Measurements from ENCODE around the gene MTFMT.

The MTFMT gene

GRCh38 chr15:65067645-65068402 lies 38.4 kb upstream of the MTFMT start, which contains the start of gene RASL12:
RASL12 (minus strand) TSS chr15:65067991; CDS start chr15:65067835, 156 bp downstream.
- TF ChIP-seq, protein P1, sequence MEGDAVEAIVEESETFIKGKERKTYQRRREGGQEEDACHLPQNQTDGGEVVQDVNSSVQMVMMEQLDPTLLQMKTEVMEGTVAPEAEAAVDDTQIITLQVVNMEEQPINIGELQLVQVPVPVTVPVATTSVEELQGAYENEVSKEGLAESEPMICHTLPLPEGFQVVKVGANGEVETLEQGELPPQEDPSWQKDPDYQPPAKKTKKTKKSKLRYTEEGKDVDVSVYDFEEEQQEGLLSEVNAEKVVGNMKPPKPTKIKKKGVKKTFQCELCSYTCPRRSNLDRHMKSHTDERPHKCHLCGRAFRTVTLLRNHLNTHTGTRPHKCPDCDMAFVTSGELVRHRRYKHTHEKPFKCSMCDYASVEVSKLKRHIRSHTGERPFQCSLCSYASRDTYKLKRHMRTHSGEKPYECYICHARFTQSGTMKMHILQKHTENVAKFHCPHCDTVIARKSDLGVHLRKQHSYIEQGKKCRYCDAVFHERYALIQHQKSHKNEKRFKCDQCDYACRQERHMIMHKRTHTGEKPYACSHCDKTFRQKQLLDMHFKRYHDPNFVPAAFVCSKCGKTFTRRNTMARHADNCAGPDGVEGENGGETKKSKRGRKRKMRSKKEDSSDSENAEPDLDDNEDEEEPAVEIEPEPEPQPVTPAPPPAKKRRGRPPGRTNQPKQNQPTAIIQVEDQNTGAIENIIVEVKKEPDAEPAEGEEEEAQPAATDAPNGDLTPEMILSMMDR (IDR thresholded peaks at IDR 0.05; ENCODE audit: insufficient read depth, low read length, missing control alignments) = no peak
- CTCF ChIA-PET = interaction anchor here (0.6 to 9.3 kb wide), 8 partner anchors 10 to 335 kb away, joined by 3 to 135 read pairs (median 8); partner anchors contain the start of gene KBTBD13
- POLR2A ChIA-PET = no interaction called here
- no peak within 1 kb of the TSS for H3K4me3 ChIP-seq (ENCODE audit: low read depth, low read length)
- DNase-seq (ENCODE audit: low read depth, low spot score) = no peak

GRCh38 chr15:65067317-65067644 lies 37.8 kb upstream of the MTFMT start:
- no peak for DNase-seq (ENCODE audit: low read depth, low spot score)
- TF ChIP-seq, protein P1 (IDR thresholded peaks at IDR 0.05; ENCODE audit: insufficient read depth, low read length, missing control alignments) = no peak
- H3K4me3 ChIP-seq (ENCODE audit: low read depth, low read length) = no peak overlapping the region
- POLR2A ChIA-PET = no interaction called here
- CTCF ChIA-PET = interaction anchor here (3.2 to 9.3 kb wide), 4 partner anchors 11 to 34 kb away, joined by 12 to 135 read pairs (median 56); partner anchors contain the start of gene KBTBD13

GRCh38 chr15:65066635-65067316 lies 37.3 kb upstream of the MTFMT start:
- no peak for DNase-seq (ENCODE audit: low read depth, low spot score)
- H3K4me3 ChIP-seq (ENCODE audit: low read depth, low read length) = no peak overlapping the region
- TF ChIP-seq, protein P1 (IDR thresholded peaks at IDR 0.05; ENCODE audit: insufficient read depth, low read length, missing control alignments) = no peak
- POLR2A ChIA-PET = no interaction called here
- CTCF ChIA-PET = interaction anchor here (0.6 to 9.3 kb wide), 5 partner anchors 8 to 35 kb away, joined by 3 to 135 read pairs (median 39); partner anchors contain the start of gene KBTBD13

DNA sequence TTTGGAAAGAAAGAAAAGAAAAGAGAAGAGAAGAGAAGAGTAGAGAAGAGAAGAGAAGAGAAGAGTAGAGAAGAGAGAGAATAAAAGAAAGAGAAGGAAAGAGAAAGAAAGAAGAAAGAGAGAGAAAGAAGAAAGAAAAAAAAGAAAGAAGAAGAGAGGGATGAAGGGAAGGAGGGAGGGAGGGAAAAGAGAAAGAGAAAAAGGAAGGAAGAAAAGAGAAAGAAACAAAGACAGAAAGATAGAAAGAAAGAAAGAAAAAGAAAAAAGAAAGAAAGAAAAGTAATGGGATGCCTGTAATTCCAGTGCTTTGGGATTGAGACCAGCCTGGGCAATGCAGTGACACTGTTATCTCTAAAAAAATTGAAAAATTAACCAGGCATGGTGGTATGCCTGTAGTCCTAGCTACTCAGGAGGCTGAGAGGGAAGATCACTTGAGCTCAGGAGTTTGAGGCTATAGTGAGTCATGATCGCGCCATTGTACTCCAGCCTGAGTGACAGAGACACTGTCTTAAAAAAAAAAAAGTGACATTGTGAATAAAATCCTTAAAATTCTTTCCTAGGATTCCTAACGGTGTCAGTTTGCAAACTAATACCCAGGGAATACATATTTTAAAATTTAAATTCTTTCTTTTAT lies 36.7 kb upstream of the MTFMT start:
- DNase-seq (ENCODE audit: low read depth, low spot score) = no peak
- ChIA-PET POLR2A (no interaction called here), CTCF (interaction anchor here (0.5 to 9.3 kb wide), 6 partner anchors 8 to 35 kb away, joined by 3 to 135 read pairs (median 26); partner anchors contain the start of gene KBTBD13)
- H3K4me3 ChIP-seq (ENCODE audit: low read depth, low read length) = no peak overlapping the region
- TF ChIP-seq, protein P1 (IDR thresholded peaks at IDR 0.05; ENCODE audit: insufficient read depth, low read length, missing control alignments) = no peak

- no peak overlapping the region for H3K4me3 ChIP-seq (ENCODE audit: low read depth, low read length)
- ChIA-PET CTCF (interaction anchor here (1.2 to 9.3 kb wide), 5 partner anchors 9 to 39 kb away, joined by 3 to 135 read pairs (median 10); partner anchors contain the start of gene KBTBD13), POLR2A (no interaction called here)
- no peak for DNase-seq (ENCODE audit: low read depth, low spot score)
- TF ChIP-seq, protein P1 (IDR thresholded peaks at IDR 0.05; ENCODE audit: insufficient read depth, low read length, missing control alignments) = no peak
These were observed 33.3 kb upstream of the MTFMT start for GRCh38 chr15:65062726-65063125.

All from AG04449 (cell line).